Tibial nerve (tissue), 4 donors: ENCODE measurements around the gene F2R. TPM values are rescaled to one million over a fixed set of nuclear protein-coding genes. Genes with fewer than 3 reads are reported as not detected.
"Not testable (repeated sequence)": the region's sequence is repeated elsewhere in the genome, so short reads cannot be mapped to it uniquely, and the experiment has no call there.

Source experiments
- DNase-seq, 2 donors: peaks; one replicate each; pipeline ENCODE4 v3.0.0-alpha.2; 2019; ENCODE audit warnings: low spot score in 2 of 2
- H3K27ac ChIP-seq, 4 donors: fragments of 200-600 bp; sonication (generic) in 3 of 4; one replicate each; pipeline ENCODE4 v1.5.1; 2017 to 2019; ENCODE audit warnings: mild to moderate bottlenecking in 1 of 4
- H3K27me3 ChIP-seq, 2 donors: fragments of 200-600 bp; sonication (generic) in 1 of 2; one replicate each; pipeline versions ENCODE4 v1.5.1 to v1.6.0; 2017 to 2019
- H3K36me3 ChIP-seq, 3 donors: fragments of 200-600 bp; sonication (generic); one replicate each; pipeline ENCODE4 v1.5.1; 2018 to 2019
- H3K4me1 ChIP-seq, 4 donors: fragments of 200-600 bp; sonication (generic) in 3 of 4; one replicate each; pipeline ENCODE4 v1.5.1; 2017 to 2019
- H3K4me3 ChIP-seq, 4 donors: fragments of 200-600 bp; sonication (generic) in 3 of 4; one replicate each; pipeline ENCODE4 v1.5.1; 2017 to 2019; ENCODE audit warnings: mild to moderate bottlenecking in 1 of 4, moderate library complexity in 1 of 4
- H3K9me3 ChIP-seq, 4 donors: fragments of 200-600 bp; sonication (generic) in 3 of 4; one replicate each; pipeline ENCODE4 v1.5.1; 2017 to 2019
- EP300 ChIP-seq, 2 donors: sonication (generic); formaldehyde crosslinking; IDR thresholded peaks; one replicate each; pipeline ENCODE4 v1.6.1; 2017; ENCODE audit warnings: antibody characterized with exemption in 2 of 2, mild to moderate bottlenecking in 1 of 2
- POLR2A ChIP-seq, 2 donors: fragments of 450-650 bp; IDR thresholded peaks; one replicate each; pipeline ENCODE4 v1.6.1; 2017; ENCODE audit warnings: antibody characterized with exemption in 2 of 2, mild to moderate bottlenecking in 2 of 2, moderate library complexity in 2 of 2
- WGBS, 2 donors: methylation state at CpG; one replicate each; pipeline ENCODE4 v1.1.5; 2018; 5-methylcytosine and 5-hydroxymethylcytosine counted together
- total RNA-seq, 4 donors: library from RNA; depleted of rRNA; stranded (reverse); fragments of >200 nt; gene quantifications; one replicate each; pipeline ENCODE4 v1.1.0, GENCODE V29; 2016
- TF ChIP-seq, protein P1 (sequence below), 5 experiments: fragments of 200-600 bp in 3 of 5; fragments of 450-650 bp in 2 of 5; sonication (generic) in 3 of 5; IDR thresholded peaks; one replicate each; pipeline ENCODE4 v1.5.1; 2016 to 2019; ENCODE audit warnings: antibody characterized with exemption in 5 of 5, mild to moderate bottlenecking in 3 of 5, moderate library complexity in 2 of 5

Gene F2R
- total RNA-seq, 4 donors from 2014 or later = 2.5 to 12.6 (median 6.2) TPM

DNA sequence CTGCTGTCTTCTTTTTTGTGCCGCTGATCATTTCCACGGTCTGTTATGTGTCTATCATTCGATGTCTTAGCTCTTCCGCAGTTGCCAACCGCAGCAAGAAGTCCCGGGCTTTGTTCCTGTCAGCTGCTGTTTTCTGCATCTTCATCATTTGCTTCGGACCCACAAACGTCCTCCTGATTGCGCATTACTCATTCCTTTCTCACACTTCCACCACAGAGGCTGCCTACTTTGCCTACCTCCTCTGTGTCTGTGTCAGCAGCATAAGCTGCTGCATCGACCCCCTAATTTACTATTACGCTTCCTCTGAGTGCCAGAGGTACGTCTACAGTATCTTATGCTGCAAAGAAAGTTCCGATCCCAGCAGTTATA is 17.1 kb downstream of the F2R start:
- H3K27me3 ChIP-seq = no peaks in the 10 kb centered on the region
- H3K9me3 ChIP-seq = peaks cover 0 to 27% (median 10%) of the 10 kb centered on the region in 4 donors
- H3K4me3 ChIP-seq = no peak overlapping the region
- 91 to 92% methylated on average over 13 of the region's 13 CpGs for WGBS, 2 donors
- TF ChIP-seq POLR2A (IDR thresholded peaks at IDR 0.05) = no peak
- TF ChIP-seq, protein P1, sequence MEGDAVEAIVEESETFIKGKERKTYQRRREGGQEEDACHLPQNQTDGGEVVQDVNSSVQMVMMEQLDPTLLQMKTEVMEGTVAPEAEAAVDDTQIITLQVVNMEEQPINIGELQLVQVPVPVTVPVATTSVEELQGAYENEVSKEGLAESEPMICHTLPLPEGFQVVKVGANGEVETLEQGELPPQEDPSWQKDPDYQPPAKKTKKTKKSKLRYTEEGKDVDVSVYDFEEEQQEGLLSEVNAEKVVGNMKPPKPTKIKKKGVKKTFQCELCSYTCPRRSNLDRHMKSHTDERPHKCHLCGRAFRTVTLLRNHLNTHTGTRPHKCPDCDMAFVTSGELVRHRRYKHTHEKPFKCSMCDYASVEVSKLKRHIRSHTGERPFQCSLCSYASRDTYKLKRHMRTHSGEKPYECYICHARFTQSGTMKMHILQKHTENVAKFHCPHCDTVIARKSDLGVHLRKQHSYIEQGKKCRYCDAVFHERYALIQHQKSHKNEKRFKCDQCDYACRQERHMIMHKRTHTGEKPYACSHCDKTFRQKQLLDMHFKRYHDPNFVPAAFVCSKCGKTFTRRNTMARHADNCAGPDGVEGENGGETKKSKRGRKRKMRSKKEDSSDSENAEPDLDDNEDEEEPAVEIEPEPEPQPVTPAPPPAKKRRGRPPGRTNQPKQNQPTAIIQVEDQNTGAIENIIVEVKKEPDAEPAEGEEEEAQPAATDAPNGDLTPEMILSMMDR (IDR thresholded peaks at IDR 0.05) = no peak
- no peak for TF ChIP-seq EP300 (IDR thresholded peaks at IDR 0.05)
- no peaks in the 10 kb centered on the region for H3K4me1 ChIP-seq
- no peak for DNase-seq
- H3K27ac ChIP-seq = peak overlapping the region in 1 of 4 donors; percentile 38
- H3K36me3 ChIP-seq = peaks cover 0 to 10% (median 0%) of the 10 kb centered on the region in 3 donors

DNA sequence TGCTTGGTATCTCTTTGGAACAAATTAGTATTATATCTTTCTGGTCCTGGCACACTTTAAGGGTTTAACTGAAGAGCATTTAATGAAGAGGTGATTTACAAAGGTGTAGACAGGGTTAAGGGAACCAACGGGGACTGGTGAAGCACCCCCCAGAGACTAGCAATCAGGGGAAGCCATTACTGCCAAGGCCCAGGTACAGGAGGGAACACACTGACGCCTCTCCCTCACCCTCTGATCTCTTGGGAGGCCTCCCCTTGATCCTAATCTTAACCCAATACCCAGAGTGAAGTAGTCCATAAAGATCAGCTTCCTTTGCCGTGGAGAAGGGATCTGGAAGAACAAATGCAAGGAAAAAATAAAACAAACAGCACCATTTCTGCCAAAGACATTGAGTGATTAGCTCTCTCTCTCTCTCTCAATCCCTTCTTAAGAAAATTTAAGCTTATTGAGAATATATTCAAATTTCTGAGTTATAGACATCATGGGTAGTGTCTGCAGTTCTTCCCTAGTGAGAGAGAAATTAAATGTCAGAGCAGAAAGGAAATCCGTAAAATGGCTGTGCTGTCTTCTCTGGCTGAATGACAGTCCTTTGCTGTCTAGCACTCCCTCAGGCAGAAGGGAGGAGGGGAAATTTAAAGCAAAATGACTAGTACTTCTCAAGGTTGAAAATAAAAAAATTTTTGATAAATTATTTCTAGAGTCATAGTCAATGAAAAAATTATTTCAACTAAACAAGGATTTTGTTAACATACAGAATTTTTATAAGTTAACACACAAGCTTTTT is 20.0 kb downstream of the F2R start:
- Histone ChIP-seq H3K27ac (no peak overlapping the region), H3K27me3 (no peaks in the 10 kb centered on the region), H3K4me1 (no peaks in the 10 kb centered on the region), H3K9me3 (no peaks in the 10 kb centered on the region), H3K36me3 (peaks cover 0 to 10% (median 0%) of the 10 kb centered on the region in 3 donors), H3K4me3 (no peak overlapping the region)
- 63 to 65% methylated on average over 4 of the region's 4 CpGs for WGBS, 2 donors
- TF ChIP-seq EP300 (IDR thresholded peaks at IDR 0.05) = no peak
- no peak for TF ChIP-seq POLR2A (IDR thresholded peaks at IDR 0.05)
- TF ChIP-seq, protein P1 (IDR thresholded peaks at IDR 0.05) = no peak
- DNase-seq = no peak

DNA sequence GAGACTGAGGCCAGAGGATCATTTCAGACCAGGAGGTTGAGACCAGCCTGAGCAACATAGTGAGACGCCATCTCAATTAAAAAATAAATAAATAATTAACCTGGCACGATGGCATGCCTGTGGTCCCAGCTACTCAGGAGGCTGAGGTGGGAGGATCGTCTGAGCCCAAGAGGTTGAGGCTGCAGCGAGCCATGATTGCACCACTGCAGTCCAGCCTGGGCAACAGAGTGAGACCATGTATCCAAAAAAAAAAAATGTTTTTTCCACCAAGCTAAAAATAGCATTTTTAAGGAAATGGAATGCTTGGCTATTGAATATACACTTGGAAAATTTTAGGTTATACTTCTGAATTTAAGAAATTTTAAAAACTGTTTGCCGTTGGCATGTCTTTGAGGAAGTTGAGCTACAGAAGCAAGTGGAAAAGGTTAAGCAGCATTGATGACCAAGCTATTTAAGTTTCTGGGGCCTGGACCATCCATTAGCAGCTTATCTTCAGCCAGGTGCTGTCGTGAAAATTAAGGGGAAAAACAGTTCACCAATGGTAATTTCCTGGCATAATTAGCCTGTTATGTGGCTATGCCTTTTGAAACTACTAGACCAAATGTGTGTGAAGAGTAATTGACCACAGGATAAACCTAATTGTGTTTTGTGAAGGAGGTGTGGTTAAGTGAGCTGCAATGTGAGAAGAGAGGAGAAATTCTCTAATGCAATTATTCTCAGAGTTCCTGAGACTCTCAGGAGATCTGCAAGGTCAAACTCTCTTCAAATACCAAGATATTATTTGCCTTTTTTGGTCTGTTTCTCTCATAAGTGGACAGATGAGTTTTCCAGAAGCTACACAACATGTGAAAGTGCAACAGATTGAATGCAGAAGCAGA is 21.0 kb downstream of the F2R start:
- H3K36me3 ChIP-seq = peaks cover 0 to 10% (median 0%) of the 10 kb centered on the region in 3 donors
- no peaks in the 10 kb centered on the region for H3K27me3 ChIP-seq
- DNase-seq = no peak
- no peaks in the 10 kb centered on the region for H3K4me1 ChIP-seq
- H3K4me3 ChIP-seq = no peak overlapping the region
- WGBS, 2 donors = 71 to 73% methylated on average over 6 of the region's 6 CpGs
- H3K27ac ChIP-seq = no peak overlapping the region
- no peak for TF ChIP-seq EP300 (IDR thresholded peaks at IDR 0.05)
- TF ChIP-seq, protein P1 (IDR thresholded peaks at IDR 0.05) = no peak
- no peak for TF ChIP-seq POLR2A (IDR thresholded peaks at IDR 0.05)
- no peaks in the 10 kb centered on the region for H3K9me3 ChIP-seq

DNA sequence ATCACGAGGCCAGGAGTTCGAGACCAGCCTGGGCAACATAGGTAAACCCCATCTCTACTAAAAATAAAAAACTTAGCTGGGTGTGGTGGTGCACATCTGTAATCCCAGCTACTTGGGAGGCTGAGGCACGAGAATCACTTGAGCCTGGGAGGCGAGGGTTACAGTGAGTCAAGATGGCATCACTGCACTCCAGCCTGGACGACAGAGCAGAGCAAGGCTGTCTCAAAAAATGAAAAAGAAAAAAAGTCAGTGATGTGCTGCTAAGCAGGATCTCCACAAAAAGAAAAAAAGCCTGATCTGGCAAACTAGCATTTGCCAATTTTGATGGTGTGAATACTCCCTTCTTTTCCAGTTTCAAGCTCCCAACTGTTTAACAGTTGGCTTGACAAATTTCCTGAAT is 21.9 kb downstream of the F2R start:
- Histone ChIP-seq H3K36me3 (peaks cover 0 to 7% (median 0%) of the 10 kb centered on the region in 3 donors), H3K4me1 (no peaks in the 10 kb centered on the region), H3K9me3 (no peaks in the 10 kb centered on the region), H3K27ac (no peak overlapping the region), H3K4me3 (no peak overlapping the region), H3K27me3 (no peaks in the 10 kb centered on the region)
- no peak for DNase-seq
- 77 to 78% methylated on average over 5 of the region's 5 CpGs for WGBS, 2 donors
- TF ChIP-seq POLR2A (IDR thresholded peaks at IDR 0.05) = no peak
- no peak for TF ChIP-seq EP300 (IDR thresholded peaks at IDR 0.05)
- TF ChIP-seq, protein P1 (IDR thresholded peaks at IDR 0.05) = no peak

DNA sequence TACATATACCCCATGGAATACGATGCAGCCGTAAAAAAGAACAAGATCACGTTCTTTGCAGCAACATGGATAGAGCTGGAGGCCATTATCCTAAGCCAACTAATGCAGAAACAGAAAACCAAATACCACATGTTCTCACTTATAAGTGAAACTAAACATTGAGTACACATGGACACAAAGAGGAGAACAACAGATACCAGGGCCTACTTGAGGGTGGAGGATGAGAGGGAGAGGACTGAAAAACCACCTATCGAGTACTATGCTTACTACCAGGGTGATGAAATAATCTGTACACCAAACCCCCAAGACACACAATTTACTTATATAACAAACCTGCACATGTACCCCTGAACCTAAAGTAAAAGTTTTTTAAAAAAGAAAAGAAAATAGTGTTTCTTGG is 25.6 kb downstream of the F2R start:
- 91 to 96% methylated on average over 4 of the region's 4 CpGs for WGBS, 2 donors

More for the DNA sequence above, 25.6 kb downstream of the F2R start:
- not testable (repeated sequence) for H3K4me3 ChIP-seq, H3K4me1 ChIP-seq, DNase-seq, H3K27me3 ChIP-seq, H3K36me3 ChIP-seq, H3K27ac ChIP-seq, H3K9me3 ChIP-seq
